ENCODE results near the gene FAM90A1.
"Not testable (repeated sequence)": the region's sequence is repeated elsewhere in the genome, so short reads cannot be mapped to it uniquely, and the experiment has no call there.

Gene FAM90A1

GRCh38 chr12:8242880-8243681 is 15.7 kb upstream of the FAM90A1 start:
- H3K9ac ChIP-seq (ENCODE audit: low read length); H3K4me1 ChIP-seq (ENCODE audit: control insufficient read depth, insufficient read depth, low read length): not testable (repeated sequence)
- peak overlapping the region; percentile 83 for H3K27ac ChIP-seq (ENCODE audit: low read depth, low read length)

GRCh38 chr12:8242622-8242879 is 15.1 kb upstream of the FAM90A1 start:
- not testable (repeated sequence) for H3K36me3 ChIP-seq (ENCODE audit: control insufficient read depth, insufficient read depth, low read length); H3K4me1 ChIP-seq (ENCODE audit: control insufficient read depth, insufficient read depth, low read length); H3K9ac ChIP-seq (ENCODE audit: low read length); H3K27me3 ChIP-seq (ENCODE audit: control insufficient read depth, insufficient read depth, low read length)
- H3K27ac ChIP-seq (ENCODE audit: low read depth, low read length): peak overlapping the region; percentile 40
- peak overlapping the region; percentile 64 for H3K4me3 ChIP-seq (ENCODE audit: low read length)

More at GRCh38 chr12:8242880-8243681, 15.7 kb upstream of the FAM90A1 start:
- H3K36me3 ChIP-seq (ENCODE audit: control insufficient read depth, insufficient read depth, low read length); H3K27me3 ChIP-seq (ENCODE audit: control insufficient read depth, insufficient read depth, low read length): not testable (repeated sequence)
- H3K4me3 ChIP-seq (ENCODE audit: low read length): peak overlapping the region; percentile 82

- H3K4me3 ChIP-seq (ENCODE audit: low read length): peak overlapping the region; percentile 64
- H3K27me3 ChIP-seq (ENCODE audit: control insufficient read depth, insufficient read depth, low read length); H3K36me3 ChIP-seq (ENCODE audit: control insufficient read depth, insufficient read depth, low read length); H3K9ac ChIP-seq (ENCODE audit: low read length); H3K4me1 ChIP-seq (ENCODE audit: control insufficient read depth, insufficient read depth, low read length): not testable (repeated sequence)
- peak overlapping the region; percentile 40 for H3K27ac ChIP-seq (ENCODE audit: low read depth, low read length)
Observed at GRCh38 chr12:8241917-8242621, 14.7 kb upstream of the FAM90A1 start.

DNA sequence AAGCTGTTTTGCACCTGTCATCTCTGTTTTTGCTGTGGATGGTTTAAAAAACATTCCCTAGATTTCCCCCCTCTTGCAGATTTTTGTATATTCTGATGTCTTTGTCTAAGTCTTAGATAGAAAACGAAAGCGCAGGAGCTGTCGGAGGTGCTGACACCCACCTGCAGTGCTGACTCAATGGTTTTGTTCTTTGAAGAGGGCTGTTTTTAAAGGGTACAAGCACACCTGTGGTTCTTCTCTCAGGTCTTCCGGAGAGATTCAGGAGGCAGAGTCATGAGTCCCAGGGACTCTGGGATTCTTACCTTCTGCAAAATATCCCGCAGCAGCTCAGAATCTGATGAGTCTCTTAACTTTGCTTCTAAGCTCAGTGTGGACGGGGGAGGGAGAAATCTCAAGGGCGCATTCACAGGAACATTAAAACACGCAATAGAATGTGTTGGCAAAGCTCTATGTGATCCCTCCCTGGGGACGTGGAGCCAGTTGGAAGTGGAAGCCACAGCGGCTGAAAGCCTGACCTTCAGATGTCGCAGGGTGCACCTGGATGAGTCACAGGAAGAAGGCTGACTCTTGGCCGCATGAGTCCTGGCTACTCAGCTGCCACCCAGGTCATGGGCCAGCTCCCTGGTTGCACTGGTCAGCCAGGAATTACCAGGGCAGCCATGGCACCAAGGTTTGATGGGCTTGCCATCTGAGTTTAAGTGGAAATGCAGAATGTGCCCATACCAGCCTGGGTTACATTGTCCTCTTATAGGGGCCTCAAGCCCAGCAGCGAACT is 13.1 kb upstream of the FAM90A1 start:
- H3K27me3 ChIP-seq (ENCODE audit: control insufficient read depth, insufficient read depth, low read length); H3K4me1 ChIP-seq (ENCODE audit: control insufficient read depth, insufficient read depth, low read length); H3K9ac ChIP-seq (ENCODE audit: low read length); H3K27ac ChIP-seq (ENCODE audit: low read depth, low read length); H3K4me3 ChIP-seq (ENCODE audit: low read length); H3K36me3 ChIP-seq (ENCODE audit: control insufficient read depth, insufficient read depth, low read length): not testable (repeated sequence)

GRCh38 chr12:8237031-8237430 is 9.6 kb upstream of the FAM90A1 start:
- not testable (repeated sequence) for H3K27me3 ChIP-seq (ENCODE audit: control insufficient read depth, insufficient read depth, low read length); H3K36me3 ChIP-seq (ENCODE audit: control insufficient read depth, insufficient read depth, low read length); H3K4me3 ChIP-seq (ENCODE audit: low read length); H3K27ac ChIP-seq (ENCODE audit: low read depth, low read length); H3K4me1 ChIP-seq (ENCODE audit: control insufficient read depth, insufficient read depth, low read length); H3K9ac ChIP-seq (ENCODE audit: low read length)

DNA sequence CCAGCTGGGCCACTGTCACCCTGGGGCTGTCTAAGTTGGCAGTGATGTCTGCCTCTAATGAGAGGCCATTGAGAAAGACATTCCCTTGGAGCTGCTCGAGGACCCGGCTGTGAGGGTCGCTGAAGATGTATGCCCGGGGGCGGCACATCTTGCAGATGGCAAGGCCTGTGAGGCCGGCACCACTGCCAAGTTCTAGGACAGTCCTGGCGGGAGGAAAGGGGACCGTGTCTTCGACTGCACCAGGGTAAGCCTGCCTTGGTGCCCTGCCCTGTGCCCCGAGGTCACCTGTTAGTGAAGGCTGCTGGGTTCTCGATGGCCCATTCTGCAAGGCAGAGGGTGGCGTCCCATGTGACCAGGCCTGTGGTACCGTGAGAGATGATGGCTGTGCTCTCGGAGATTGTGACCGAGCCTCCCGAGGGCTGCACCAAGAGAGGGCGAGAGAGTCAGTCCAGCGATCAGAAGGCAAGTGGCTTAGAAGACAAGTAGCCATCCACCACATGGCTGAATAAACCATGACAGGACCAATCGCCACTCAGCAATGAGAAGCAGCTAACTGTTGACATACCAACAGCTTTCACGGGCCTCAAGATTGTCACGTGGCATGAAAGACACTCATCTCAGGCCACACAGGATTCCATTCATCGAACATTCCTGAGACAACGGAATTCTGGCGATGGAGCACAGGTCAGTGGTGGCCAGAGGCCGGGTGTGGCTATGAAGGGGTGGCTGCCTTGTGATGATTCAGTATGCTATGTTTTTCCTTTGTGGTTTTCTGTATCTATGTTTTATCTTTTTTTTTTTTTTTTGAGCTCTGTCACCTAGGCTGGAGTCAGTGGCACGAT is 8.1 kb upstream of the FAM90A1 start:
- H3K27me3 ChIP-seq (ENCODE audit: control insufficient read depth, insufficient read depth, low read length); H3K9ac ChIP-seq (ENCODE audit: low read length); H3K27ac ChIP-seq (ENCODE audit: low read depth, low read length); H3K4me1 ChIP-seq (ENCODE audit: control insufficient read depth, insufficient read depth, low read length); H3K36me3 ChIP-seq (ENCODE audit: control insufficient read depth, insufficient read depth, low read length); H3K4me3 ChIP-seq (ENCODE audit: low read length): not testable (repeated sequence)

- not testable (repeated sequence) for H3K4me1 ChIP-seq (ENCODE audit: control insufficient read depth, insufficient read depth, low read length); H3K36me3 ChIP-seq (ENCODE audit: control insufficient read depth, insufficient read depth, low read length); H3K27me3 ChIP-seq (ENCODE audit: control insufficient read depth, insufficient read depth, low read length); H3K9ac ChIP-seq (ENCODE audit: low read length); H3K4me3 ChIP-seq (ENCODE audit: low read length); H3K27ac ChIP-seq (ENCODE audit: low read depth, low read length)
Observed at GRCh38 chr12:8234746-8235145, 7.3 kb upstream of the FAM90A1 start.

- H3K27me3 ChIP-seq (ENCODE audit: control insufficient read depth, insufficient read depth, low read length); H3K4me1 ChIP-seq (ENCODE audit: control insufficient read depth, insufficient read depth, low read length); H3K36me3 ChIP-seq (ENCODE audit: control insufficient read depth, insufficient read depth, low read length); H3K4me3 ChIP-seq (ENCODE audit: low read length); H3K9ac ChIP-seq (ENCODE audit: low read length); H3K27ac ChIP-seq (ENCODE audit: low read depth, low read length): not testable (repeated sequence)
Observed at GRCh38 chr12:8233935-8234495, 6.6 kb upstream of the FAM90A1 start.

- H3K27ac ChIP-seq (ENCODE audit: low read depth, low read length); H3K4me1 ChIP-seq (ENCODE audit: control insufficient read depth, insufficient read depth, low read length); H3K36me3 ChIP-seq (ENCODE audit: control insufficient read depth, insufficient read depth, low read length); H3K4me3 ChIP-seq (ENCODE audit: low read length); H3K27me3 ChIP-seq (ENCODE audit: control insufficient read depth, insufficient read depth, low read length); H3K9ac ChIP-seq (ENCODE audit: low read length): not testable (repeated sequence)
Observed at GRCh38 chr12:8233300-8233855, 6.0 kb upstream of the FAM90A1 start.

GRCh38 chr12:8231666-8232608 is 4.5 kb upstream of the FAM90A1 start:
- H3K9ac ChIP-seq (ENCODE audit: low read length); H3K27me3 ChIP-seq (ENCODE audit: control insufficient read depth, insufficient read depth, low read length); H3K36me3 ChIP-seq (ENCODE audit: control insufficient read depth, insufficient read depth, low read length); H3K4me3 ChIP-seq (ENCODE audit: low read length); H3K27ac ChIP-seq (ENCODE audit: low read depth, low read length); H3K4me1 ChIP-seq (ENCODE audit: control insufficient read depth, insufficient read depth, low read length): not testable (repeated sequence)

DNA sequence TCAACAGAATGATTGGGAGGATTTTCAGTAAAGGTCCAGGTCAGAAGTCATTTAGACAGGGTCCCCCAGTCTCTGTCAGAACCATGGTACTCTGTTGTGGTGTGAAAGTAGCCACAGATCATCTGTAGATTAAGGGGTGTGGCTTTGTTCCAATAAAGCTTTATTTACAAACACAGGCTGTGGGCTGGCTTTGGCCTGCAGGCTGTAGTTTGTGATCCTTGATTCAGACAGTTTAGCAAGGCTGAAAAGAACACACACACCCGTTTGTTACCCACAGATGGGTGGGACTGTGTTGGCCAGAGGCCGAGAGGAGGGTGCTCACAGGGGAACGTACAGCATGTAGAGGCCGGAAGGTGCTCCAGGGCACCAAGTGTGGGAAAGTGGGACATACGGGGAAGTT is 3.6 kb upstream of the FAM90A1 start:
- H3K9ac ChIP-seq (ENCODE audit: low read length); H3K4me1 ChIP-seq (ENCODE audit: control insufficient read depth, insufficient read depth, low read length); H3K27ac ChIP-seq (ENCODE audit: low read depth, low read length); H3K36me3 ChIP-seq (ENCODE audit: control insufficient read depth, insufficient read depth, low read length); H3K27me3 ChIP-seq (ENCODE audit: control insufficient read depth, insufficient read depth, low read length); H3K4me3 ChIP-seq (ENCODE audit: low read length): not testable (repeated sequence)

All from rectal smooth muscle tissue (tissue), 1 donor.